Smooth muscle cell (in vitro differentiated cells): Measurements from ENCODE around the gene OR51Q1. TPM values are rescaled to one million over a fixed set of nuclear protein-coding genes. Genes with fewer than 3 reads are reported as not detected.

Experiments
- DNase-seq: peaks from one replicate; lab custom pipeline; 2025; ENCODE audit not compliant: unreplicated experiment; lab: John Stamatoyannopoulos, UW
- H2AFZ ChIP-seq: fragments of 200-600 bp; sonication (generic); 2 replicates; pipeline ENCODE4 v1.6.0; 2016; ENCODE audit warnings: antibody characterized with exemption, low read depth, mild to moderate bottlenecking
- H3F3A ChIP-seq: fragments of 200-600 bp; sonication (generic); 2 replicates; pipeline ENCODE4 v1.6.0; 2017; ENCODE audit warnings: antibody characterized with exemption, low read depth
- H3K27ac ChIP-seq: fragments of 200-600 bp; sonication (generic); 2 replicates; pipeline ENCODE4 v1.5.1; 2016; ENCODE audit warnings: low read depth, mild to moderate bottlenecking
- H3K27me3 ChIP-seq: fragments of 200-600 bp; sonication (generic); 2 replicates; pipeline ENCODE4 v1.6.1; 2016; ENCODE audit warnings: low read depth, mild to moderate bottlenecking
- H3K36me3 ChIP-seq: fragments of 200-600 bp; sonication (generic); 2 replicates; pipeline ENCODE4 v1.5.1; 2016; ENCODE audit warnings: low read depth
- H3K4me1 ChIP-seq: fragments of 200-600 bp; sonication (generic); 2 replicates; pipeline ENCODE4 v1.5.1; 2016; ENCODE audit warnings: low read depth
- H3K4me2 ChIP-seq: fragments of 200-600 bp; sonication (generic); 2 replicates; pipeline ENCODE4 v1.6.0; 2016; ENCODE audit warnings: mild to moderate bottlenecking
- H3K4me3 ChIP-seq: fragments of 200-600 bp; sonication (generic); 2 replicates; pipeline ENCODE4 v1.5.1; 2016; ENCODE audit warnings: mild to moderate bottlenecking
- H3K79me2 ChIP-seq: fragments of 200-600 bp; sonication (generic); 2 replicates; pipeline ENCODE4 v1.6.0; 2016; ENCODE audit warnings: low read depth, mild to moderate bottlenecking
- H3K9ac ChIP-seq: fragments of 200-600 bp; sonication (generic); 2 replicates; pipeline ENCODE4 v1.6.0; 2016; ENCODE audit warnings: low read depth
- H3K9me3 ChIP-seq: fragments of 200-600 bp; sonication (generic); replicated peaks from 2 replicates; pipeline ENCODE4 v1.5.1; 2016; ENCODE audit warnings: low read depth
- H4K20me1 ChIP-seq: fragments of 200-600 bp; sonication (generic); 2 replicates; pipeline ENCODE4 v1.6.0; 2016; ENCODE audit warnings: low read depth
- CTCF ChIP-seq: fragments of 200-600 bp; sonication (generic); IDR thresholded peaks from 2 replicates; pipeline ENCODE4 v1.5.1; 2017; ENCODE audit warnings: borderline replicate concordance, mild to moderate bottlenecking, antibody characterized with exemption; ENCODE audit not compliant: insufficient read depth, poor library complexity, severe bottlenecking
- WGBS: methylation state at CpG from one replicate; pipeline ENCODE4 v1.1.7; 2016; ENCODE audit warnings: low lambda C conversion rate; 5-methylcytosine and 5-hydroxymethylcytosine counted together
- polyA plus RNA-seq: library from polyadenylated mRNA; unstranded; fragments of >200 nt; fragmentation: Nextera tagmentation; extraction: Ambion mirVana; gene quantifications from 2 replicates; pipeline ENCODE4 v1.2.1, GENCODE V29; 2016
- total RNA-seq: library from RNA; depleted of rRNA; stranded (reverse); fragments of >200 nt; gene quantifications from 2 replicates; pipeline ENCODE4 v1.2.3, GENCODE V29; 2014

OR51Q1 gene
- total and polyA plus RNA-seq, 2 experiments from 2014 or later: not detected

- no peaks in the 10 kb centered on the region for H3K36me3 ChIP-seq
- no peak overlapping the region for H3K9ac ChIP-seq
- H3K79me2 ChIP-seq: no peaks in the 10 kb centered on the region
- no peak overlapping the region for H3K4me3 ChIP-seq
- no peaks in the 10 kb centered on the region for H3K4me1 ChIP-seq
- H4K20me1 ChIP-seq: no peaks in the 10 kb centered on the region
- H3K27ac ChIP-seq: no peak overlapping the region
- 64% methylated on average over 2 of the region's 2 CpGs for WGBS
- no peak for DNase-seq
- no peak overlapping the region for H3K4me2 ChIP-seq
- H3F3A ChIP-seq: no peaks in the 10 kb centered on the region
- no peak for TF ChIP-seq CTCF
- H2AFZ ChIP-seq: no peak overlapping the region
- no peaks in the 10 kb centered on the region for H3K9me3 ChIP-seq
- peaks cover 3% of the 10 kb centered on the region for H3K27me3 ChIP-seq
These were observed 22.0 kb downstream of the OR51Q1 start for GRCh38 chr11:5443835-5444393.

GRCh38 chr11:5449023-5449422, 27.1 kb downstream of the OR51Q1 start, which contains the start of gene OR51I2:
TSS of gene OR51I2 (plus strand) at chr11:5449323. CDS start at chr11:5453489, 4,166 bp downstream.
- no peak within 1 kb of the TSS for H2AFZ ChIP-seq
- no peaks in the 10 kb centered on the region for H3K79me2 ChIP-seq
- no peaks in the 10 kb centered on the region for H4K20me1 ChIP-seq
- H3F3A ChIP-seq: no peaks in the 10 kb centered on the region
- H3K27ac ChIP-seq: no peak within 1 kb of the TSS
- H3K9me3 ChIP-seq: no peaks in the 10 kb centered on the region
- 90% methylated on average over 2 of the region's 2 CpGs for WGBS
- no peak for DNase-seq
- H3K36me3 ChIP-seq: no peaks in the 10 kb centered on the region
- H3K4me3 ChIP-seq: no peak within 1 kb of the TSS
- no peak for TF ChIP-seq CTCF
- H3K4me1 ChIP-seq: no peaks in the 10 kb centered on the region
- H3K4me2 ChIP-seq: no peak within 1 kb of the TSS
- H3K9ac ChIP-seq: no peak within 1 kb of the TSS
- H3K27me3 ChIP-seq: no peaks in the 10 kb centered on the region

- H2AFZ ChIP-seq: no peak overlapping the region
- no peak for DNase-seq
- H3K4me2 ChIP-seq: no peak overlapping the region
- 83% methylated on average over 4 of the region's 4 CpGs for WGBS
- no peaks in the 10 kb centered on the region for H3K9me3 ChIP-seq
- no peaks in the 10 kb centered on the region for H3K79me2 ChIP-seq
- no peaks in the 10 kb centered on the region for H3K36me3 ChIP-seq
- H3K9ac ChIP-seq: no peak overlapping the region
- H3K4me1 ChIP-seq: no peaks in the 10 kb centered on the region
- H3F3A ChIP-seq: no peaks in the 10 kb centered on the region
- TF ChIP-seq CTCF: no peak
- no peak overlapping the region for H3K4me3 ChIP-seq
- no peak overlapping the region for H3K27ac ChIP-seq
- no peaks in the 10 kb centered on the region for H3K27me3 ChIP-seq
- no peaks in the 10 kb centered on the region for H4K20me1 ChIP-seq
These were observed 27.5 kb downstream of the OR51Q1 start for GRCh38 chr11:5449432-5449831.

GRCh38 chr11:5460983-5461621, 39.2 kb downstream of the OR51Q1 start:
- no peak overlapping the region for H3K27ac ChIP-seq
- no peak overlapping the region for H3K4me3 ChIP-seq
- no peaks in the 10 kb centered on the region for H3K9me3 ChIP-seq
- WGBS: 96% methylated on average over 14 of the region's 14 CpGs
- no peaks in the 10 kb centered on the region for H4K20me1 ChIP-seq
- H3K9ac ChIP-seq: no peak overlapping the region
- no peaks in the 10 kb centered on the region for H3K27me3 ChIP-seq
- no peak overlapping the region for H2AFZ ChIP-seq
- TF ChIP-seq CTCF: no peak
- H3K4me1 ChIP-seq: no peaks in the 10 kb centered on the region
- H3K79me2 ChIP-seq: no peaks in the 10 kb centered on the region
- DNase-seq: no peak
- no peak overlapping the region for H3K4me2 ChIP-seq
- H3K36me3 ChIP-seq: no peaks in the 10 kb centered on the region
- no peaks in the 10 kb centered on the region for H3F3A ChIP-seq
